Measurements from ENCODE around the gene DNM1.
"Not testable (repeated sequence)": the region's sequence is repeated elsewhere in the genome, so short reads cannot be mapped to it uniquely, and the experiment has no call there.

DNM1 gene

DNA sequence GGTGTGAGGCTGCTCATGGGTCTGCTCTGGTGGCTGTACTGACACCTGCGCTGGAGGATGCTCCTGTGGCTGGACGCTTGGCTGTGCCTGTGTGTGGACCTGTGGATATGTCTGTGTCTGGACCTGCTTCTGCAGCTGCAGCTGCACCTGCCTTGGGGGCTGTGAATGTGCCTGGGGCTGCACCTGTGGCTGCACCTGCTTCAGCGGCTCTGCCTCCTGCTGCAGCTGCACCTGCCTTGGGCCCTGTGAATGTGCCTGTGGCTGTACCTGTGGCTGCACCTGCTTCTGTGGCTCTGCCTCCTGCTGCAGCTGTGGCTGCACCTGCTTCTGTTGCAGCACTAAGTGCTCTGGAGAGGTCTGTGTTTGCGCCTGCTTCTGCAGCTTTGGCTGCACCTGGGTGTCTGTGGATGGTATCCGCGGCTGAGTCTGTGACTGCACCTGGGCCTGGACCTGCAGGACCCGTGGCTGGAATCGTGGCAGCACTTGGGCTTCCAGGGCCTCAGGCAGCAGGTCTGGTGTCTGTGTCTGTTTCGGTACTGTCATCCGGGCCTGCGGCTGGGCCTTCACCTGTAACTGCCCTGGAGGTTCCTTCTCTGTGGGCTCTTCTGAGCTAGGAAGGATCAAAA is 24.3 kb upstream of the DNM1 start:
- DNase-seq: no peak

DNA sequence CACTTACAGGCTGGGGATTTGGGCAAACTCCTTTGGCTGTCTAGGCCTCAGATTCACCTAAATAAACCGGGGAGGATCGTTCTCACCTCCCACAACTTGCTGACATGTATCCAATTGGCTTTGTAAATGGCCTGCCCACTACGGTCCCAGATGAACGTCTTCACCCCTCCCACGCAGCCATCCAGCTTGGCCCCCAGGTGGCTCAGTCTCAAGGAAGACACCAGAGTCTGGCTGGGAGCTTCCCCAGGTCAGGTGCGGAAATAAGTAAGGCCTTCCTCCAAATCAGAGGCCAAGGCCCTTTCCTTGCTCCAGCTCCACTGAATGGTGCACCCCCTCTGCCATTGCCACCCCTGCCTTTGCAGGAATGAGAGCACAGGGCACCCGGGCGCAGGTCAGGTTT is 23.2 kb upstream of the DNM1 start:
- no peak for DNase-seq

DNA sequence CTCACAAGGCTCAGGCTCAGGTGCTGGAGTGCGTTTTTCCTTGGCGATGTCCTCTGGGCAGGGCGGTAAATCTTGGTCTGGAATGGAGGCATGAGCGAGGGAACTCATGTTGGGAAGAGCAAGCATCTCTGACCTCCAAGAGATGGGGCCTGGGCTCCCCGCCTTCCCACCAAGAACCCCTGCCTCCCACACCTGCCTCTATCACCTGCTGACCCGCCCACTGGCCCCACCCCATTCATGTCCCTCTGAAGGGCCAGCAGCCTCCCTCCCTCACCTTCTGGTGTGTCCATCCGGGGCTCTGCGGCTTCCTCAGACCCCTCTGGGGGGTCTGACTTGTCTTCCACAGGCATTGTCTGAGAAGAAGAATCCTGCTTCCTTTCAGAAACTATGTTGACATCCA is 22.7 kb upstream of the DNM1 start:
- DNase-seq: no peak

DNA sequence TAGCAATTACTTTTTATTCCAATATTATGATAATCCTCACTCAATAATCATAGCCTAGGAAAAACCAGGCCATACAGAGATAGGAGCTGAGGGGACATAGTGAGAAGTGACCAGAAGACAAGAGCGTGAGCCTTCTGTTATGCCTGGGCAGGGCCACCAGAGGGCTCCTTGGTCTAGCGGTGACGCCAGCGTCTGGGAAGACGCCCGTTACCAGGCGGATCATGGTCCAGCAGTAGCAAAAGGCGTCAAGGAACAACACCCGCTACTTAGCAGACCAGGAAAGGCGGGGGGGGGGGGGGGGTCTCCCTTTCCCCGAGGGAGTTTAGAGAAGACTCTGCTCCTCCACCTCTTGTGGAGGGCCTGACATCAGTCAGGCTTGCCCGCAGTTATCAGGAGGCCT is 21.7 kb upstream of the DNM1 start:
- DNase-seq: not testable (repeated sequence)

DNA sequence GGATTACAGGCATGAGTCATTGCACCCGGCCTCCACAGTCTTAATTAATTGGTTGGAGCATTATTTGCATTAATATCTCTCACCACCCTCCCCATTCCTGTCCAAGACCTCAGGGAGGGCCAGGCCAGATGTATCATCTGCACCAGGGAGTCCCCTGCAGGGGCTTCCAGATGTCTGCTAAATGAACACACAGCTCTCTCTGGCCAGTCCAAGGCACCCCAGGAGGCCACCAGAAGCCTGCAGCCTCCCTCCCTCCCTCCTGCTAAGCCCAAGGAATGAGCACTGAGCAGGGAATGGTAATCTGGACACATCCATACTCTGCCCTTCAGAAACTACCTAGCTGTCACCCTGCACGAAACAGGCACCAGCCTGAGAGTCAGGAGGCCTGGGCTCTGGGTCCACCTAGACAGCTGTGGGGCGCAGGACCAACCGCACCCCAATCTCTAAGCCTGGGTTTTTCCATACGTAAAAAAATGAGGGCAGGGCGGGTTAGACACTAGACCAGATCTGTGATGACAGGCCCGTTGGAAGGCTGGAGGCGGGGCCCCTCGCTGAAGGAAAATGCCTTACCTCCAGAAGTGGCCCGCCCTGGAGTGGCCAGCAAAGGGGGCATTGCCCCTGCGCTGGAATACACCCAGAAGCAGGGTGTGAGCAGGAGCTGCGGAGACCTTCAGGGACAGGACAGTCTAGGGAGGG is 20.1 kb upstream of the DNM1 start:
- DNase-seq: no peak

DNA sequence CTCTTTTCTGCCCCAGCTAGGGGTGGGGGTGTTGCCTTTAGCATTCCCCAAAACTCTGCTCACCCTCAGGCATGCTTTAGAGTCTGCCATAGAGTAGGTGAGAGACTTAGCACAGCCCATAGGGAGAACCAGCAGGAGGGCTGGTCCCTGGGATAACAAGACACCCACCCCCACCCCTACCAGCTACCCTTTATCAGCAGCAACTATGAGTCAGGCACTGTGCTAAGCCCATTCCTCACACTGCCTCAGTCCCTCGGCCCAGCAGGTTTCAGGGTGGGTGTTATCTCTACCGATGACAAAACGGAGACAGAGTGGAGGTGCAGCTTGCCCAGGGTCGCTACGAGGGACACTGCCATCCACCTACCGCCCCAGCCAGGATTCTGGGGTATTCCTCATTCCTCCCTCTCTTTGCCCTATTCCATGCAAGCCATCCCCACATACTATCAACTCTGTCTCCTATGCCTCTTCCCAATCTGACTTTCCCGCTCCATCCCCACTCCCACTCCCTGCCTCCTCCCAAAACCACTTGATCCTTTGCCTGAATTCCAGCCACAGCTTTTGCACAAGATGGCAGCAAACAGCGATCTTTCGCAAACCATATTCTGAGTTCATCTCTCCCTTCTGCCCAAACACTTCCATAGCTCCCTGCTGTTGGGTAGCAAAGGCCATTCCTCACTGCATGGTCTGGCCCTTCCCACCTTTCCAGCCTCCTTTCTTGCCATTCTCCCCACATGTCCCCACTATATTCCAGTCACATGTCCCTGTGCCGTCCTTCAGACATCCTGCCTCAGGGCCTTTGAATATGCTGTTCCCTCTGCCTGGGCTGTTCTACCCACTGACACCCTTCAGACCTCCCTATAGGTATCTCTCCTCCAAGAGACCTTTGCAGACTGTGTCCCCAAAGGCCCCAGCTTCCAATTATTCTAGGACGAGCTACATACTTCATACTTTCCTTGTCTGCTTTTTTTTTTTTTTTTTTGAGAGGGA is 16.9 kb upstream of the DNM1 start:
- DNase-seq: no peak

DNA sequence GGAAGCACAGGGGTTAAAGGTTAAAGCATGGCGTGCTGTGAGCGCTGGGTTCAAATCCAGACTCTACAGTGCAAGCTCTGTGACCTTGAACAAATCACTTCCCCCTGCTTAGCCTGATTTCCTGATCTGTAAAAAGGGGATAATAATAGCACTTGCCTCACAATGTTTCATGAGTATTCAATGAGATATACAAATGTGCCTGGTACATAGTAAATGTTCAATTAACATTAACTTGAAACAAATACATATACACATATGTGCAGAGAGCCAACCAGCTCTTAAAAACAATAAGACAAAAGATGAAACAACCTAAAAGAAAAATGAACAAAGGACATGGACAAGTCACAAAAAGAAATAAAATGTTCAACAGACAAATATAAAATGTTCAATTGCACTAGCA is 15.8 kb upstream of the DNM1 start:
- no peak for DNase-seq

DNA sequence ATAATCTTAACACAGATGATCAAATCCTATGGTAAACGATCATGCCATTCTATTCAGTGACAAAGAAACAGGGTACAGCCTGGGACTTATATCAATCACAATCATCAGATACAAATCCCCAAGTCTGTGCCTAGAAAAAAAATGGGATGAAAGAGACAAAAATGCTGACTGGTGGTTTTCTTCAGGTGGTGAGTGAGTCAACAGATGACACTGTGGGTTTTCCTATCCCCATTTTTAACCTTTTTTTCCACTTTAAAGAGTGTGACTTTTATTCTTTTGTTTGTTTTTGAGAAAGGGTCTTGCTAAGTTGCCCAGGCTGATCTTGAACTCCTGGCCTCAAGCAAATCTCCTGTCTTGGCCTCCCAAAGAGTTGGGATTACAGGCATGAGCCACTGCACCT is 15.0 kb upstream of the DNM1 start:
- no peak for DNase-seq

DNA sequence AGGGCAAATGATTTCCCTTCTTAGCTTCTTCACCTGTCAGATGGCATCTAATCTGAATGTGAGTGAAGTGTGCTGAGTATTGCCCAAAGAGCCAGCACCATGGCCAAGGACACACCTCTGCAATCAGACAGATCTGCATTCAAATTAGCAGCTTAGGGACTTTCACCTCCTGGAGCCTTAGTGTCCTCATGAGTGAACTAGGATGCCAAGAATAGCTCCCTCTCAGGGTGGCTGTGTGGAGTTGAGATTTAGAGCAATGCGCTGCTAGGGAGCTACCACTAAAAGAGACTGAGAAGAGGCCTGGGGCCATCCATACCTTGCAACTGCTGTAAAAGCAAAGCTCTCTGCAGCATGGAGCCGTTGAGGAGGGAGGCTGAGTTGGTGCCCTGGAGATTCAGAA is 13.2 kb upstream of the DNM1 start:
- DNase-seq: no peak

DNA sequence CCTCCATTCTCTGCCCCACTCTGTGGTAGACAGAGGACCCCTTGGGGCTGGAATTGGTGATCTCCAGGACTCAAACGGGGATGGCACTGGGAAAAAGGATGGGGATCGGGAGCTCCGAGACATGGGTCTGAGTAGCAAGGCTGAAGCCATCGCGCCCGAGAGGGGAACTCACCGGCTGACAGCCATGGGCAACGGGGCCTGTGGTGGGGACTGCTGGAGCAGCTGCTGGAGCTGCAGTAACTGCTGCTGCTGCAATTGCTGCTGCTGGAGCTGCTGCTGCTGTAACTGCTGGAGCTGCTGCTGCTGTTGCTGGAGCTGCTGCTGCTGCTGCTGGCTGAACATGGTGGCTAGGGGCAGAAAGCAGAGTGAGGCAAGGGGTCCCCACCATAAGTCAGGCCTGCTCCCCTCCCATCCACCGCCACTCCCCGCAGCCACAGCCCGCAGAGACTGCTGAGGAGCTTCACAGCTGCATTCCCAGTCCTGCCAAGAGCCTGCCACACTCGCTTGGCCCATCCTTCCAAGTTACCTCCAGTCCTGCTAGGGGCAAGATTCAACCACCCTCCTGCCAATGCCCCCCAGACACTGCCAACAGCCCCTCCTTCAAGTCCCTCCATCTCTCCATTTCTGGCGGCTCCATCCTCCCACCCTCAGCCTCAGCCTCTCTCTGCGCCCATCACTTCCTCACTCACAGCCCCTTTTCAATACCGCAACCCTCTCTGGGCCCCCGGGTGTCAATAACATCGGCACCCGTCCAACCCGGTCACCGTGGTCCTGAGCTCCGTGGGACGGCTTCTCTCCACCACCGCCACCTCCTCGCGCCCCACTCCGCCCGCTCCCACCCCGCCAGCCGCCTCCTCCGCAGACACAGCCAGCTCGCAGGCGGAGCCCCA is 12.4 kb upstream of the DNM1 start:
- peak in 1 of 3 experiments; percentile 57 for DNase-seq

DNA sequence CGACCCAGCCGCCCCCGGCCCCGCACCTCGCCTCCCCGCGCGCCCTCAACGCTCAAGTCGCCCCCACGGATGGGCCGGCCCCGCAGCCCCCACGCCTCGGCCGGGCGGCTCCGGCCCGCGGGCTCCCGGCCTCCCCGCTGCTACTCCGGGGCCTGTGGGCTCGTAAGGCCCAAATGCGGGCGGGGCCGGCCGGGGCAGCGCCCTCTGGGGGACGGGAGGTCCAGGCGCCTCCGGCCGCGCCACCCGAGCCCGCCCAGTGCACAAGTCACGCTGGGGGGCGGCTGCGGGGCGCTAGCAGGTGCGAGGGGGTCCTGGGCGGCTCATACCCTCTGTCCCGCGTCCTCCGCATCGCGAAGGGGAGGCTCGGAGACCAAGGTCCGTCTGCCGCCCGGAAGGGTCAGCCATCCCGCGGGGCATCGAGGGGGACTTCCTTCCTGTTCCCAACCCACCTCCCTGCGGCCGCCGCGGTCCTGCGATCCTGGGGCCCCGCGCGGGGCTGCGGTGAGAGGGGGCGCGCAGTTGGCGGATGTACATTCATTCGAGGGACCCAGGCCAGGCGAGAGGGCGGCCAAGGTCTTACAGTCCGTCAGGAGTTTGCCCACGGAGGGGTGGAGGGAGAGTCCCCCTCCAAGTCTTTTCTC is 11.7 kb upstream of the DNM1 start, which contains the start of gene CIZ1:
Gene CIZ1 (minus strand): TSS at position 167 of the 641 bp plus-strand sequence. CDS start 715 bp downstream, outside the sequence.
- DNase-seq: peak; percentile 60 to 91 (median 87)

DNA sequence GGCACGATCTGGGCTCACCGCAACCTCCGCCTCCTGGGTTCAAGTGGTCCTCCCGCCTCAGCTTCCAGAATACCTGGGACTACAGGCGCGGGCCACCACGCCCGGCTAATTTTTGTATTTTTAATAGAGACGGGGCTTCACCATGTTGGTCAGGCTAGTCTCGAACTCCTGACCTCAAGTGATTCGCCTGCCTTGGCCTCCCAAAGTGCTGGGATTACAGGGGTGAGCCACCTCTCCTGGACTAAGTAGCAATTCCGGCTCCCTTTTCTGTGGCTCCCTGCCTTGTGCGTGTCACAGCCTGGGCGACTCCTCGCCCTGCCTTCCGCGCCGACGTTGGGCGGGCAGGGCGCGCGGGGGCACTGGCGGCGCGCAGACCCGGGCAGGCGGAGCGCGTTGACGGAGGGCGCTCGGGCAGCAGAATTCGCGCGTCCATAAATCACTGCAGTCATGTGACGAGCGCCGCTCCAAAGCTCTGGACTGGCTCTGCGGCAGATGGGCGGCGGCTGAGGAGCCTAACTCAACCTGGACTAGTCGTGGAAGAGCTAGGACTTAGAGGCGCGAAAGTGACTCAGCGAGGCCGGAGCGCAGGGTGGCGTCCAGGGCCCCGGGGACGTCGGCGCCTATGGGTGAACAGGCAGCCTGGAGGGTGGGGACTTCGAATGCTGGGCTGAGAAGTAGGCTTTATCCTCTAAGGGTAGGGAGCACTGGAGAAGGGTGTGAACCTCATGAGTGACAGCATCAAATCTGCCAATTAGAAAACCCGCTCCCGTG is 10.4 kb upstream of the DNM1 start:
- DNase-seq: peak in 1 of 3 experiments; percentile 80

DNA sequence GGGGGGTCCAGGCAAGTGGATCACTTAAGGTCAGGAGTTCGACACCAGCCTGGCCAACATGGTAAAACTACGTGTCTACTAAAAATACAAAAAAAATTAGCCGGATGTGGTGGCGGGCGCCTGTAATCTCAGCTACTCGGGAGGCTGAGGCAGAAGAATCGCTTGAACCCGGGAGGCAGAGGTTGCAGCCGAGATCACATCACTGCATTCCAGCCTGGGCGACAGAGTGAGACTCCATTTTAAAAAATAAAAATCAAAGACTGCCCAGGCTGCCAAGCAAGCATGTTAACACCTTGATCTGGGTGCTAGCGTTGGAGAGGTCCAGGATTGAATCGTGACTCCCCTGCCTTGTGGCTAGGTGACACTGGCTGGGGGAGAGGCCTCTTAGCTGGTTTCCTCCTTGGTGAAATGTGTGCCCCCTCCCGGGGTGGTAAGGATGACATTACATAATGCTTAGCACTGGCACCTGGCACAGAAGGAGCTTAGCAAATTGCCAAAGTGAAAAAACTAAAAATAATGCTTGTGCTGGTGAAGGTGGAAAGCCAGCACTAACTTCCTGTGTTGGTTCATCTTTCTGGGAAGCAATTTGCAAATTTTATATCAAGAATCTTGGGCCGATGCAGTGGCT is 9.6 kb upstream of the DNM1 start:
- no peak for DNase-seq

DNA sequence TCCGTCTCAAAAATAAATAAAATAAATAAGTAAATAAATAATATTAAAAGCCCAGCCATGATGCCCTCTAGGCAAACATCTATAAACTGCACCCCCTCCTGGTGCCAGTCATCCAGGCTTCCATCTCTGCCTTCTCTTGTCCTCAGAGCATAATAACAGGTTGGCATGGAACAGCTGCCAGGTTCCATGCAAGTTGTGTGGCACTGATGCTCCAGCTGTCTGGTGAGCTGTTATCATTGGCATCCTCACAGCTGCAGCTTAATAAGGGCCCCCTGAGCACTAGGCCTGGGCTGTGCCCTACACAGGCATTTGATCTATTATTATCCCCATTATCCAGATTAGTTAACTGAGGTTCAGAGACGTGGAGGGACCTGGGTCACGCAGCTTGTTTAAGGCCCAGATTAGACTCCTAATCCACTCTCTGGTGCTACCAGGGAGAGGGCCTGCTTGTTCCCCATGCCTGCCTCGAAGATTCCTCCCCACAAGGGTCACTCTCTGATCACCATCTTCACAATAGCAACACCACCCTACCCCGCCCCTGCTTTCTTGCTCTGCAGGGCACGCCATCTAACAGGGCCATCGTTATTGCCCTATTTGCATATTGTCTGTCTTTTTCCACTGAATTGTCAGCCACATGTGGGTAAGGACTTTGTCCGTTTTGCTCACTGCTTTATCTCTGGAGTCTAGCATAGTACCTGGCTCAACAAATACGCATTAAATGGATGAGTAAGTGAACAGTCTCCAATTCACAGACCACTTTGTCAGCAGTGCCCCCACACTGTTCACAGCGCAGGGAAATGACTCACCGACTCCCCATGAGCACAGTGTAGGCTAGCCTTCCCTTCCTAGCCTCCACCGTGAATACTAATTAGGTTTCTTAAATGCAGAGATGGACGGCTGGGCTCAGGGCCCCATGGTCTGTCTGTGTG is 1.5 kb upstream of the DNM1 start:
- peak in 2 of 3 experiments; percentile 16 to 41 for DNase-seq

DNA sequence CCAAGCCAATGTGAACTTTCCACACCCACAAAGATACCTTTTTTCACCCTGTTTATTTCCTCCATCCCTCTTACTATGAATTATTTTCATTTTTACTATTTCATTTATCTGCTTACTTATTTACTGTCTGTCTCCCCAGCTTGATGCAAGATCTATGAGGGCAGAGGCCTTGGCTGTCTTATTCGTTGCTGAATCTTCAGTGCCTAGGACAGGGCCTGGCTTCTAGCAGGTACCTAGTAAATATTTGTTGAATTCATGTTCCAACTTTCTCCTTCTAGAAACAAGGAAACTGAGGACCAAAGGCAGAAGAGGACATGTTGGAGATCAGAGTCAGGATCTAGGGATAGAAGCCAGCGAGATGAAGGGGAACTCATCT is 543 bp upstream of the DNM1 start:
- no peak for DNase-seq

DNA sequence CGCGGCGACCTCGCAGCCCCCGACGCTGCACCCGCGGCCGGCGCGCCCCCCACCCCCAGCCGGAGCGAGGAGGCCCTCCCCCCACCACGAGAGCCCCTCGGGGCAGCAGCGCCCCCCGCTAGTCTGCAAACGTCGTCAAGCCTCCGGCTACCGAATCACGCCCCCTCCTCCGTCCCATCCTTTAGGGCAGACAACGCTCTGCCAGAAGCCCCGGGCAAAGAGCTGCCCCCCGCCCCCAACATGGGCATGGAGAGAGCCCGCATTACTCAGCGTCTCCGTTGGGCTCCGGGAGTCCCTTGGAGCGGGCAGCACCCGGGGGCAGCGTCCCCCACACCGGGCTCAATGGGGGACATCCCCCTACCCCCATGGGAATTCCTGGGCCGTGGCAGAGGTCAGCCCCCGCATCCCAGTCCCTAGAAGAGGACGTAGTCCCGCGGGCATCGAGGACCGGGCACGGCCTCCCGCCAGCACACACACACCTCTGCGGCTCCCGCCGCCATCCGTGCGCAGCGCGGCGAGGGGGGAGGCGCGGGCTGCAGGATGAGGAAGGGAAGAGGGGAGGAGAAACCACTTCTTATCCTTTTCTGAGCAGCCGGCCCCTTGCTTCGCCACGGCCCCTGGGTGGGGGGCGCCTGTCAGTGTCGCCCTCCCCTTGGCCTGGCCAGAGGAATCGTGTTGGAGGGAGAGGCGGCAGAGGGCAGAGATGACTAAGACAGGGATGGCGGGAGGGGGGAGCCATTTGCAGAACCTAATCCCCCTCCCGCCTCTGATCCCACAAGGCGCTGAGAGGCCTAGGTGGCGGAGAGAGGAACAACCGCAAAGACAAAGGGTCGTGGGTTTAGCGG is 750 bp downstream of the DNM1 start:
- peak; percentile 33 to 90 (median 90) for DNase-seq

DNA sequence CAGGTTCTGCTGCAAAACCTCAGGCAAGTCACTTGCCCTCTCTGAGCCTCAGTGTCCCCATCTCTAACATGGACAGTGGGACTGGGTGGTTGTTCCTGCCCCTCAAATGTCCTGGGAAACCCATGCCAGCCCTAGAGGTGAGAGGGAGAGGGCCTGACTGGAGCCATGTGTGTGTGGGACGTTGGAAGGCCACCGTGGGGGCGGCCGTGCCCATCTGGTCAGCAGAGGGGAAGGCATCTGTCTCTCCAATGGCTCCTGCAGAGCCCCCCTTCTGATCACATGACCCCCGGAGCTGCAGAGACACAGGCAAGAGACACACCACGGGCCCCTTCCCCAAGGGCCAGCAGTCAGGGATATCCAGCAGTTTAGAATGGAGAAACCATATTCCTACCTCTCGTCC is 1.7 kb downstream of the DNM1 start:
- no peak for DNase-seq

DNA sequence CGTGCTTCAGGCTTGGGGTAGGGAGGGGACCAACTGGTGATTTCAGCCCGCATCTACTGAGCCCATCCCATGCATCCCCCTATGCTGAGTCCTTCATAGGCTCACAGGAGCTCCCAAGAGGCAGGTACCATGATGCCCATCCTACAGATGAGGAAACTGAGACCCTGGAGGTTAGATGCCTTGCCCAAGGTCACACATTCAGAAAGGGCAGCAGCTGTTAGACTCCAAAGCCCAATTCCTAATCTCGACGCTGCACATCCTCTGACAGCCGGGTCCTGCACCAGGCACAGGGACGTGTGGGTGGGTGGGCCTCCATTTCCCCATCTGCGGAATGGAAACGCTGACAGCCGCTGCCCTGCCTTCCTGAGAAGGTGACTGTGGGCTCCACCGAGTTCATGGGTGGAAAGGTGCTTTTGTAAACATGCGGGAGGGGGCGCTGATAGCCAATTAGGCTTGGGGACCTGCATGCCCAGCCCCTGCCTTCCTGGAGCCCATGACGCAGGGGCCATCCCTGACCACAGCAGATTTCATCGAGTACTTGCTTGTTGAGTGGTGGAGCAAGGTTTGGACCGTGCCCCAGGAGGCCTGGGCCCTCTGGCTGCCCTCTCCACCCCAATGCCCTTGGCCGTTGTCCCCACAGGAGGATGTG is 2.2 kb downstream of the DNM1 start:
- no peak for DNase-seq

Measured in NCI-H1417 (cell line).